HG03025 (cell line): ENCODE measurements around the gene MAPK8IP2.
"Not testable (repeated sequence)": the region's sequence is repeated elsewhere in the genome, so short reads cannot be mapped to it uniquely, and the experiment has no call there.

Source experiments
- ATAC-seq: cut with Tn5 transposase; IDR thresholded peaks from one replicate; pipeline ENCODE4 v1.9.1; 2021; ENCODE audit warnings: mild to moderate bottlenecking, moderate library complexity; ENCODE audit not compliant: unreplicated experiment, low FRiP score

The MAPK8IP2 gene

DNA sequence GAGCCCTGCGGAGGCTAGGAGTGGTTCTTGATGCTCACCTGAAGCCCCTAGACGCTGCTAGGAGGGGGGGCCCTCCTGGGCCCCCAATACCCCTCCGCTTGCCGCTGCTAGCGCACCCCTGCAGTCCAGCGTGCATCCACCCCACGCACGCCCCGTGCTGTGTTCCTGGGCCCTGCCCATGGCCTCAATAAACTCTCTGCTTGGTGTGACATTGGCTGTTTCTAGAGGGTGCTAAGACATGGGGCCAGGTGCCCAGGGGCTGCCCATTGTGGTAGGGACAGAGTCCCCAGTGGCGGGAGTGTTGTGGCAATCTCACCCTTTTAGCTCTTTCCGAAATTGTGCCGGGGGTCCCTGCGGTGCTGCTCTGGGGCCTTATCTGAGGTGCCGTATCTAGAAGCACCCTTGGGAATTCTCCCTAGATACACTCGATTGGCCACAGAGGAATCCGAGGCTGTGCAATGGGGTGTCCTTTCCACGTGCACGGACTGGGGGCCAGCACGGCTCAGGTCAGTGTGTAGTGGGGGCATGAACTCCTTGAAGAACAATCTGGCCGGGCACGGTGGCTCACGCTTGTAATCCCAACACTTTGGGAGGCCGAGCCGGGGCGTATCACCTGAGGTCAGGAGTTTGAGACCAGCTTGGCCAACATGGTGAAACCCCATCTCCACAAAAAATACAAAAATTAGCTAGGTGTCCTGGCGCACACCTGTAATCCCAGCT, 10.9 kb downstream of the MAPK8IP2 start:
- no peak for ATAC-seq

DNA sequence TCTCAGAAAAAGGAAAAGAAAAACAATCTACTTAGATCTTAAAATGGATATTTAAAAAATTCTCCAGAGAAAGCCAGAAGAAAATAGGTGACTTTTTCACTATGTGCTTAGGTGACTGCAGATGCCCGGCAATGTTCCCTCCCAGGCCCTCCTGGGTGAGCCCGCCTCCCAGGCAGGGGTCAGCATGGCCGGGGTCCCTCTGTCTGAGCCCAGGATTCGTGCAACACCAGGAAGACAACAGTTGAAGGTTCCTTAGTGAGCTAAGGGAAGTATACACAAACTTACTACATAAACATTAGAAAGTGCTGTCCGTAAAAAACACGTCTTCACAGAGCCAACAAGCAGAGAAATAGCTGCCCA, 11.6 kb downstream of the MAPK8IP2 start:
- no peak for ATAC-seq

DNA sequence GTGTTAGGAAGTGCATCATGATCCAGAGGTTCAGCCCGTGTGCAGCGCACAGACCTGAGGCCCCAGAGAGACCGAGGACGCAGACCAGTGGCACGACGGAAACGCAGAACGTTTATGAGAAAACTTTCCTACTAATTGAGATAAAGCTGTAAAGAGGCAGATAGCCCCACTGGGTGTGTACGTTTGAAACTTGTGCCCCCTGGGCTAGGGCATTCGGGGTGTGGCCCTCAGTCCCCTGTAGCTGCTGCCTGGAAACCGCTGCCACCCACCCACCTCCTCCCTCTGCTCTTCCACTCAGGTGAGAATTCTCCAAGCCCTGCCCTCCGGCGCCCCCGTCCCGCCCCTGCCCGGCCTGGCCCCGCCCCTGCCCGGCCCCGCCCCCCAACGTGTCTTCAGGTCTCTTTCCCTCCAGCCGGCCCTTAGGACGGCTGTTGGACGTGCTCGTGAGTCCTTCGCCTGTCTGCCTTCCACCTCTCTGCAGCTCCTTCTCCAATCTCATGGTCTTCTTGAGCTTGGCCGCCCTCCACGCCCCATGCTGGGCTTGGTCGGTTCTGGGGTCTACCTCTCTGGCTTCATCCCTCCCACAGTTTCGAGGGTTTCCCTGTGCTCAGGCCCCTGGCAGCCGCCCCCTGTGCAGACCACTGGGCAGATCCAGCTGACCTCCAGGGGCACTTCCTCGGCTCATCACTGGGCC, 12.1 kb downstream of the MAPK8IP2 start:
- ATAC-seq = no peak

- ATAC-seq = no peak
Observed at GRCh38 chr22:50613291-50613981, 12.8 kb downstream of the MAPK8IP2 start.

GRCh38 chr22:50614296-50614695, 13.7 kb downstream of the MAPK8IP2 start:
- not testable (repeated sequence) for ATAC-seq

GRCh38 chr22:50620593-50621355, 20.2 kb downstream of the MAPK8IP2 start:
- peak; percentile 48 for ATAC-seq

DNA sequence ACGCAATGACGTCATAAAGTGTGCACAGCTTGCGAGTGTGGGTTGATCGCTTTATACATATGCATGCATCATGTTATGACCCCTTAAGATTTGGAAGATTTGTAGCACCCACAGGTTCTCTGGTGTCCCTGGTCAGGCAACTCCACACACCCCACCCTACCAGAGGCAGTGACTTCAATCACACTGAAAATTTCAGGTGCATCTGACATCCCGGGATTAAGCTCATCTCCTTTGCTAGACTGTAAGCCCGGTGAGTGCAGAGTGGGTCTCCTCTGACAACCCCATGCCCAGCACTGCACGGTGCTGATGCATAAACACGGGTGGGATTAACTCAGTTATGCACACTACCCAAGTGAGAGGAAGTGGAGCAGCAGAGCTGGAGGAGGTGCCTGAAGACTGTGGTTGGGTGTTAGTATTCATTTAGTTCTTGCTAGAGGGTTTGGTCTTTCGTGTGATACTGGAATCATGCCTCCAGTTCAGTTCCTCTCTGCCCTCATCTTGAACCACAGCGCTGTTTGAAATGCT, 20.8 kb downstream of the MAPK8IP2 start:
- ATAC-seq = no peak

DNA sequence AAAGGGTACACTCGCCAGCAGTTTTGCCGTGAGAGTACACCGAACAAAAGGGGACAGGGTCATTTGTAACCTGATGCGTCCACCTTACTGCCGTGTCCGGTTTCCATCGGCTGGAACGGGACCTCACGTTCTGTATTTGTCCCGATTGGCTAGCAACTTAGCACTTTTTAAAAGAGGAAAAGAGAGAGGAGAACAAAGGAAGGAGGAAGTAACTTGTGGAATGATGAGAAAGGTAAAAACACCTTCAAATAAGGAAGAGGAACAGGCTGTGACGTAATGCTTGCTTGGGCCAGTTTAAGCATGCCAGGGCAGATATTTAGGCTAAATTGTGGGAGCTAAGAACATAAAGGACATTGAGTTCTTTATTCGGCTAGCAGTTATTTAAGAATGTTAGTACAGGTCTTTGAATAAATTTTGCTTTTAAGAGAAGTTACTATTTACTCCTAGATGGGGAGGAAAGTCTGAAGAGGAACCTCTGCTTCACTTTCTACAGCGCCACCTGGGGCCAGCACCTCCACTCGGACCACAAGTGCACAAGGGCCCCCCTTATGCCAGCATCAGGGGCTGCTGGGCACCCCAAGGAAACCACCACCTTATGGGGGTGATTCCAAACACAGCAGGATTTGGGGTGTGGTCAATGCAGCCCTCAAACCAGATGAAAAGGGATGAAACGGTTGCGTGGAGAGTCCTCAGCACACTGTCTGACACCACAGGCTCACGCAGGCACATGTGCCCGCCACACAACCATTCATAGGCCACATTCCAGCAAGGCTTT, 21.5 kb downstream of the MAPK8IP2 start:
- no peak for ATAC-seq

DNA sequence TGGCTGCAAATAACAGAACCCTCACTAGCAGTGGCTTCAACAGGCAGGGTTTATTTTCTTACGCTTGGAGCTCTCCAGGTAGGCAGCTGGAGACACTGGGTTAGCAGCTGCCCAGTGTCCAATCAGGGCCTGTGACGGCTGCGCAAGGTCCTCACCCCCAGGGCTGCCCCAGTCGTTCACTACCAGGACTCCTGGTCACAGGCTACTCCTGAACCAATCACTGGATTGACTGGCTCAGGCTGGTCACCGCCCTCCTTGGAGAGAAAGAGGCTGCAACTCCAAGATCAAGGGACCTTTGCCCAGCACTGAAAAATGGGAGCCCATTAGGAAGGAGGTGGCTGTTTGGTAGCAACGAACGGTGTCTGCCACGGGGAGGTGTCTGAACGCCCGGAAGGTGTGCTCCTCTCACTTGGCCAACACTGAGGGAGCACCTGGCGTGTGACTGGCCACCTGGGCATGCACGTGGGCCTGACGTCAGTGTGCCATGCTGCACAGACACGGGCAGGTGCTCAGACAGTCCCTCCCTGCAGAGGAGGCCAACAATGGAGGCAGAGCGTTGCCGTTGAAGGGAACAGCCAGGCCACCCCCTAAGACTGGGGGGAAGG, 22.2 kb downstream of the MAPK8IP2 start:
- no peak for ATAC-seq

DNA sequence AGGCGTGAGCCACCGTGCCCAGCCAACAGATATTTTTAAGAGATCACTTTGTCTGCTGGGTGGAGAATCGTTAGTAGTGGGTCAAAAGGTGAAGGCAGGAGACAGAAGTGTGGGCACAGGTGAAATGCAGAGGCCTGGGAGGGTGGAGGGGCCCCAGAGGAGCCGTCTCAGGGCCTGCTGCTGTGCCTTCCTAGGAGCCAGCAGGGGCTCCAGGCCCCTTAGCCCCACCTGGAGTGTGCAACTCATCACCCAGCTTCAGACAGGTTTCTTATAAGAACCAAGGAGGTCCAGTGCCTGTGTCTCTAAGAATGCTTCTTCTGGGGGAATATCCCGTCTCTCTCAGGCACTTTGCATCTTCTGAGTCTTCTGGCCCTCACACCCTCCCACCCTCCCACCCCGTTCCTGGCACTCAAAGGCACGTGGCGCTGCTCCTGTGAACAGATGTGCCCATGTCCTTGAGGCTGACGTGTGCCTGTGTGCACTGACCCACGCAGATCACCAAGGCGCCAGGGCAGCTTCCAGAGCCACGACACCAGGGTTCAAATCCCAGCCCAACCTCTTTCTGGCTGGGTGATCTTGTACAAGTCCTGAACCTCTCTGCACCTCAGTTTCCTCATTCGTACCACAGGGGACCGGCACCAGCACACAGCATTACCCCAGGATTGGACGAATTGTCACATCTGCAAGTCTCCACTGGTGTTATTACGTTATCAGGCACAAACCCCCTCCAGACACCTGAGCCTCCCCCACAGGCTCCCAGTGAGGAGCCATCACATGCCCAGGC, 23.9 kb downstream of the MAPK8IP2 start:
- ATAC-seq = no peak

GRCh38 chr22:50625131-50625567, 24.6 kb downstream of the MAPK8IP2 start:
- no peak for ATAC-seq

DNA sequence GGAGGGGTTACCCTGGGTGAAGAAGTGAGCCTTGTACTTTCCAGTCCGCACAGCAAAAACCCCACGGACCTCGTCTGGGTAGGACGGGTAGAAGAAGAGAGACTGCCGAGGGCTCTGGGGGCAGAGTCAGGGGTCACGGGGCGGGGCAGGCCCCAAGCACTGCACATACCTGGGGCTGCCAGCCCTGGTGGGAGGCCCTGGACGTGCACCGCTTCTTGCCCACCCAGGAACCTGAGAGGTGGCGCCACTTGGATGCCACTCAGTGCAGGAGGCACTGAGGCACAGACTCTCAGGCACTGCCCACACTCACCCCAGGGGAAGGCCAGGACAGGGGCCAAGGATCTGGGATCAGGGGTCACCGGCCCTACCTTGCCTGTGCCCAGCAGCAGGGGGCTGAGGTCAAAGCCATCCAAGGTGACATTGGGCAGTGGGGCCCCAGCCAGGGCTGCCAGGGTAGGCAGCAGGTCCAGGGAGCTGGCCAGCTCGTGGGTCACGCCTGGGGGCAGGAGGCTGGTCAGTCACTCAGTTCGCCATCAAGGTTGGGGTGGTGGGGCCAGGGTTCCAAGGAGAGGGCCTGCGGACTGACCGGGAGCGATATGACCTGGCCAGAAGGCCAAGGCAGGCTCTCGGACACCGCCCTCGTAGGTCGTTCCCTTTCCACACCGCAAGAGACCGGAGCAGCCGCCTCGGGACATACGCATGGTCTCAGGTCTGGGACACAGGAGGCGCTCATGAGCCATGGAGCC, 25.1 kb downstream of the MAPK8IP2 start:
- no peak for ATAC-seq

DNA sequence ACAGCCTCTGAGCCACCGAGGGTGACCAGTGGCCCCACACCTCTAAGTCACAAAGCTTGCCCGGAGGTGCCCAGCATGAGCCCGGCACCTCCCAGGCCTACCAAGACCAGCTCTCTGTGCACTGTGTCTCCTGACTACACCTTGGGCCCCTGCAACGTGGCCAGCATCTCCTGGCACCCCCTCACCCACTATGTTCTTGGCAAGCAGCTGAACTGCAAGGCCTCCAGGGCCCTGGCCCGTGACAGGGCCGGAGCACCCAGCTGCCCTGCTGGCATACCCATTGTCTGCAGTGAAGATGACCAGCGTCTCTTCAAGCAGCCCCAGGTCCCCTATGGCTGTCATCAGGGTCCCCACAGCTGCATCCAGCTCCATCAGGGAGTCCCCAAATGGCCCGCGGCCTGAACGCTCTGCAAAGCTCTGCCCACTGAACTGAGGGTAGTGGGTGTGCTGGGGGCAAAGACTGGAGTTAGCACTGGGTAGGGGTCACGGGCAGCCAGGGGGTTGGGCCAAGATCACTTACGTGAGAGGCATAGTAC, 25.8 kb downstream of the MAPK8IP2 start:
- no peak for ATAC-seq

GRCh38 chr22:50626850-50627641, 26.5 kb downstream of the MAPK8IP2 start:
- ATAC-seq = no peak

DNA sequence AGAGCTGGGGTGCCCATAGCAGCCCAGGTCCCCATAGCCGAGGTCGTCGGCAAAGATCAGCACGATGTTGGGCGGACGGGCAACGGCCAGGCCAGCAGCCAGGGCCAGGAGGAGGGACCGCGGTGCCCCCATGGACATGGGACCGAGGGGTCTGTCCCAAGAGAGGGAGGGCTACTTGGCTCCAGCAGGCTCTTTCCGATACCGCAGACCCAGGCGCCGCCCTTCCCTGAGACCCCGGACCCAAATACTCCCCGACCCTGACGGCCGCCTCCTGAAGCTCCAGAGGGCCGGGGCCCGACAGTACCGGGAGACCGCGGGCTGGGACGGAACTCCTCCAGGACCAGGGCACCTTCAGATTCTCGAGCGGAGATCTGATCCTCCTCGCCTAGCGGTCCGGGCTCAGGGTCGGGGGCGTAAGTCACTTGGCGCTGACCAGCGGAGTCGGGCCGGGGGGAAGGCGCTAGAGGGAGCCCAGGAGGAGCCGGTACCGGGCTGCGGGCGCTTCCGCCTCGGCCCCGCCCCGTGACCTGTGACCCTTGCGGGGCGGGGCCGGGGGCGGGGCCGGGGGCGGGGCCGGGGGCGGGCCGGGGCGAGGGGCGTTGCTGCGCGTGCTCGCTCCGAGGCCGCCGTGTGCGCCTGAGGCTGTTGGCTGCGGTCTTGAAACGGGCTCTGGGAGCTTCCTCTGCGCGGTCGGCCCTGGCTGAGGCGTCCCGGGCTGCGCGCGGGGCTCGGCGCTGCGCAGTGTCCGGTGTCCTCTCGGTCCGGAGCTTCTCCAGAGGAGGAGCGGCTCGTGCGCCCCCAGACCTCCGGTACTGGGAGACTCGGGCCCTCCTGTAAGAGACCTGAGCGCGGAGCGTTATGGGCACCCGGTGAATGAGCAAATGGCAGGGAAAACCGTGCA, 27.3 kb downstream of the MAPK8IP2 start, which contains the start of gene ARSA:
Gene ARSA, minus strand, starts transcription at position 511 of the 901 bp plus-strand sequence. Its CDS starts 373 bp downstream, at position 138.
- ATAC-seq = peak; percentile 73
